PFSK-1 (cell line): Measurements from ENCODE around the gene SEC23A.

Experiments used
- FOXP2 ChIP-seq: optimal IDR thresholded peaks from 2 replicates; pipeline ENCODE3; 2011; ENCODE audit warnings: borderline replicate concordance, control low read depth, inconsistent platforms; ENCODE audit not compliant: insufficient read depth; ENCODE audit errors: extremely low read length, extremely low read depth
- POLR2AphosphoS5 ChIP-seq: IDR thresholded peaks from 2 replicates; pipeline ENCODE4 v1.6.1; 2012; ENCODE audit warnings: low read depth, mild to moderate bottlenecking, control low read depth, low read length, moderate library complexity
- REST ChIP-seq, 2 experiments: IDR thresholded peaks; 2 replicates each; pipeline versions ENCODE4 v1.6.1 to v1.8.0; 2011 to 2012; ENCODE audit warnings: low read depth in 2 of 2, low read length in 2 of 2, control low read depth in 1 of 2, inconsistent platforms in 1 of 2, mild to moderate bottlenecking in 1 of 2, moderate library complexity in 1 of 2; ENCODE audit not compliant: insufficient read depth in 1 of 2
- SIN3A ChIP-seq: IDR thresholded peaks from 2 replicates; pipeline ENCODE4 v1.6.1; 2012; ENCODE audit warnings: mild to moderate bottlenecking, low read length, moderate library complexity, borderline replicate concordance; ENCODE audit not compliant: insufficient read depth
- TAF1 ChIP-seq: IDR thresholded peaks from 2 replicates; pipeline ENCODE4 v1.6.1; 2012; ENCODE audit warnings: low read length, control low read depth, borderline replicate concordance; ENCODE audit not compliant: insufficient read depth

- TF ChIP-seq POLR2AphosphoS5, result no peak
- TF ChIP-seq TAF1, result no peak
- TF ChIP-seq SIN3A, result no peak
- TF ChIP-seq REST (IDR thresholded peaks at IDR 0.05; ENCODE audit: insufficient read depth in 1 of 2, low read depth in 2 of 2, low read length in 2 of 2), result no peak
- TF ChIP-seq FOXP2, result no peak
Measured at GRCh38 chr14:38999949-39000348, 103.1 kb downstream of the SEC23A start.
